NAMALWA (cell line): ENCODE results near the gene ITPKC.
"Not testable (repeated sequence)": the region's sequence is repeated elsewhere in the genome, so short reads cannot be mapped to it uniquely, and the experiment has no call there.

Experiments used
- DNase-seq: peaks from one replicate; pipeline ENCODE4 v3.0.0-alpha.2; 2015; ENCODE audit warnings: low spot score

The ITPKC gene

GRCh38 chr19:40717325-40717879 is 490 bp downstream of the ITPKC start:
- peak; percentile 32 for DNase-seq

- DNase-seq, result peak; percentile 37
These were observed 1.2 kb downstream of the ITPKC start for GRCh38 chr19:40717880-40718773.

DNA sequence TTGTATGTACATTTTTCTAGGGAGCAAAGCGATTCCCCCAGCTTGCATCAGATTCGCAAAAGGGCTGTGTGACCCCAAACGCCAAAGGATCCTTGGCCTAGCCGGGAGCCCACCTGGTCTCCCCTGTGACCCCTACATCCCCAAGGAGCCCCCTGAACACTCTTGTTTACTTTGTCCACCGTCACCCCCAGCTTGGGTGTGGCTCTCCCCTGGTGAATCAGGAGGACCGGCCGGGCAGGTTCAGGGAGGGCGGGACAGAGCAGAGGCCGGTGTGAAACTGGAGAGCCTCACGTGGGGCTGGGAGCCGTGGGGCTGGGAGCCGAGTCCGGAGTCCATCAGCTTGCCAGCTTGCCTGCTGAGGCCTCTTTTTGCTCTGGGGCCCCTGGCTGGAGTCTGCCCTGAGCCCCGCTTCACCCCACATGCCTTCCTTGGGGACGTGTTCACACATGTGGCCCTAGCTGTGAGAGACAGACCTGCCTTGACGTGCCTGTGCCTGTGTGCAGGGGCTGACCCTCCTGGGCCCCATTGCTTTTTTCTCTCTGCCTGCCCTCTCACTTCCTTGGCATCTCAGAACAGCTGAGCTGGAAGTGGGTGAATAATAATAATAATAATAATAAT is 2.0 kb downstream of the ITPKC start:
- DNase-seq, result peak; percentile 58

DNA sequence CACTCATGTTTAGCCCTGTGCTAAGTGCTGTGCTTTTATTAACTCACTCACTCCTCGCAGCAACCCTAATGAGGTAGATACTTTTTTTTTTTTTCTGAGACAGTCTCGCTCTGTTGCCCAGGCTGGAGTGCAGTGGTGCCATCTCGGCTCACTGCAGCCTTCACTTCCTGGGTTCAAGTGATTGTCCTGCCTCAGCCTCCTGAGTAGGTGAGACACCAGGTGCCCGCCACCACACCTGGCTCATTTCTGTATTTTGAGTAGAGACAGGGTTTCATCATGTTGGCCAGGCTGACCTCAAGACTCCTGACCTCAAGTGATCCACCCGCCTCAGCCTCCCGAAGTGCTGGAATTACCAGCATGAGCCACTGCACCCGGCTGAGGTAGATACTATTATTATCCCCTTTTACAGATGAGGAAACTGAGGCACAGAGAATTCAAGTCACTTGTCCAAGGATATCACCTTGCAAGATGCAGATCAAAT is 2.5 kb downstream of the ITPKC start:
- DNase-seq, result no peak

- DNase-seq, result no peak
These were observed 4.2 kb downstream of the ITPKC start for GRCh38 chr19:40721140-40721486.

GRCh38 chr19:40721936-40722661 is 5.2 kb downstream of the ITPKC start:
- no peak for DNase-seq

DNA sequence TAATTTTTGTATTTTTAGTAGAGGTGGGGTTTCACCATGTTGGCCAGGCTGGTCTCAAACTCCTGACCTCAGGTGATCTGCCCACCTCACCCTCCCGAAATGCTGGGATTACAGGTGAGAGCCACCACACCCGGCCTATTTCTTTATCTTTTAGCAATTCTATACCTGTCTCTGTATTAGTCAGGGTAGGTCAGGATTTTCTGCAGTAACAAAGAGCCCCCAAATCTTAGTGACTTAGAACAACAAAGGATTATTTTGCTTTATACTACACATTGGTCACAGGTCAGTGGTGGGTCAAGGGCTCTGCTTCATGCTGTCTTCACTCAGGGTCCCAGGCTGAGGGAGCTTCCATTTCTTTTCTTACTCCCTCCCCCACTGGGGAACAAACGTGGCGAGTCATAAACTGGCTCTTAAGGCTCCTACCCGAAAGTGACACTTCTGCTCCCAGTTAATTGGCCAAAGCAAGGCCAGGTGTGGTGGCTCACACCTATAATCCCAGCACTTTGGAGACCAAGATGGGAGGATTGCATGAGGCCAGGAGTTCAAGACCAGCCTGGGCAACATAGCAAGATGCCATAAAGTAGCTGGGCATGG is 6.8 kb downstream of the ITPKC start:
- no peak for DNase-seq

DNA sequence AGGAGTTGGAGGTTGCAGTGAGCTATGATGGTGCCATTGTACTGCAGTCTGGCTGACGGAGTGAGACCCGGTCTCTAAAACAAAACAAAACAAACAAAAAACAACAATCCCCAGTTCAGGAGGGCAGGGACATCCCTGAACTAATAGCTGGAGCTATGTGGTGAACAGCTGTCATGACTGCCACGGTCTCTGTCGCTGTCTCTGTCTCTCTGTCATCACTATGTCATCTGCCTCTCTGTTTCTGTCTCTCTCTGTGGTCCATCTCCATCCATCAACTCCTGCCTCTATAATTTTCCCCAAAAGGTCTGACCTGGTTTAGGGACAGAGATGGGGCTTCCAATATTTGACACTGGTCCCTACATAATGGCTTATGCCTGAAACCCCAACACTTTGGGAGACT is 7.4 kb downstream of the ITPKC start:
- DNase-seq, result no peak

DNA sequence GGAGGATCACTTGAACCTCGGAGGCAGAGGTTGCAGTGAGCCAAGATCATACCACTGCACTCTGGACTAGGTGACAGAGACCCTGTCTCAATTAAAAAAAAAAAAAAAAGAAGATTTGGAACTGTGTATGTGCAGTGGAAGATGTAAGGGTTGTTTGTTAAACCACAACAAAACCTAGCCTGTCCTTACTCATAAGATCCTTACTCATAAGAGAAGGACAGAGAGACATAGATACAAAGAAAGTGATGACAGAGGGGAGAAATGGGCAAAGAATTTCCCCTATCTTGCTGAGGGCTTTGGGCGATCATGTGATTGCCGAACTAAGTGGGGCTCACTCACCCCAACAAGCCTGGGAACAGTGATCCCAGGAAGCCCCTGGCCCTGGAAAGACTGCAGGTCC is 7.9 kb downstream of the ITPKC start:
- no peak for DNase-seq

GRCh38 chr19:40726279-40726678 is 9.4 kb downstream of the ITPKC start:
- DNase-seq, result no peak

DNA sequence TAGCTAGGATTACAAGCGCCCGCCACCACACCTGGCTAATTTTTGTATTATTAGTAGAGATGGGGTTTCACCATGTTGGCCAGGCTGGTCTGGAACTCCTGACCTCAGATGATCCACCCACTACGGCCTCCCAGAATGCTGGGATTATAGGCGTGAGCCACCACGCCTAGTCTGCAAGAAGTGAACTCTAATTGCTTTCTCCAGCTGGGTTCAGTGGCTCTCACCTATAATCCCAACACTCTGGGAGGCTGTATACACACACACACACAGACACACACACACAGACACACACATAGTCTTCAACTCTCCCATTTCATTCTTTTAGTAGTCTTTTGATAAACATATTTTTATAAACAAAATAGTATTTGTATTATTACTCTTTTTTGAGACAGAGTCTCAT is 13.2 kb downstream of the ITPKC start:
- DNase-seq, result not testable (repeated sequence)

GRCh38 chr19:40732304-40732703 is 15.4 kb downstream of the ITPKC start:
- DNase-seq, result not testable (repeated sequence)

DNA sequence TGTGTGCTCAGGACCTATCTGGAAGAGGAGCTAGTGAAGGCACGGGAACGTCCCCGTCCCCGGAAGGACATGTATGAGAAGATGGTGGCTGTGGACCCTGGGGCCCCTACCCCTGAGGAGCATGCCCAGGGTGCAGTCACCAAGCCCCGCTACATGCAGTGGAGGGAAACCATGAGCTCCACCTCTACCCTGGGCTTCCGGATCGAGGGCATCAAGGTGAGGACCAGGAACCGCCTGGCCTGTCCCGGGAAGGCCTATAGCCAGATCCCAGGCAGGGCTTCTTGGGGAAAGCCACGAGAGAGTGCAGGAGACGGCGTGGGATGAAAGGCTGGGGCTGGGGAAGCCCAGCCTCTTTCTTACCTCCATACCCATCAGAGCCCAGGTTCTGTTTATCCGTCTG is 16.2 kb downstream of the ITPKC start:
- no peak for DNase-seq

DNA sequence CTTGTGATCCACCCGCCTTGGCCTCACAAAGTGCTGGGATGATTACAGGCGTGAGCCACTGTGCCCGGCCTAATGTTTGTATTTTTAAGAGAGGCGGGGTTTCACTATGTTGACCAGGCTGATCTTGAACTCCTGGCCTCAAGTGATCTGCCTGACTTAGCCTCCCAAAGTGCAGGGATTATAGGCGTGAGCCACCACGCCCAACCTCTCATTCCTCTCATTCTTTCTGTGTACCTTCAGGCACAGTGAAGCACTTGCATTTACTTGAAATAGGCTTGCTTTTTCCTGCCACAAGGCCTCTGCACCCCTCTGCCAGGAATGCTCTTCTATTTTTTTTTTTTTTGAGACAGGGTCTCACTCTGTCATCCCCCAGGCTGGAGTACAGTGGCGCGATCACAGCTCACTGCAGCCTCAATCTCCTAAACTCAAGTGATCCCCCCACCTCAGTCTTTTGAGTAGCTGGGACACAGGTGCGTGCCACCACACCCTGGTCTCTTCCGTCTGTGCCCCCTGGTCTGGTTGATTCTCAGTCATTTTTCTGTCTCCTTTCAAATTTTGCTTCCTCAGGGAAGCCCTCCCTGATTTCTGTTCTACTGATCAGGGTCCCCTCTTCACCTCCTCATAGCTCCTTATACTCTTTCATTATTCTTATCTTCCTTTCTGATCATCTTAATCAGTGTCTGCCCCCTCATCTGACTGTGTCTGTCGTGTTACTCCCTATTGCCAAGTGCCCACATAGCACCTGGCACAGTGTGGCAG is 18.3 kb downstream of the ITPKC start:
- DNase-seq, result no peak

GRCh38 chr19:40736661-40737060 is 19.7 kb downstream of the ITPKC start:
- DNase-seq, result no peak

DNA sequence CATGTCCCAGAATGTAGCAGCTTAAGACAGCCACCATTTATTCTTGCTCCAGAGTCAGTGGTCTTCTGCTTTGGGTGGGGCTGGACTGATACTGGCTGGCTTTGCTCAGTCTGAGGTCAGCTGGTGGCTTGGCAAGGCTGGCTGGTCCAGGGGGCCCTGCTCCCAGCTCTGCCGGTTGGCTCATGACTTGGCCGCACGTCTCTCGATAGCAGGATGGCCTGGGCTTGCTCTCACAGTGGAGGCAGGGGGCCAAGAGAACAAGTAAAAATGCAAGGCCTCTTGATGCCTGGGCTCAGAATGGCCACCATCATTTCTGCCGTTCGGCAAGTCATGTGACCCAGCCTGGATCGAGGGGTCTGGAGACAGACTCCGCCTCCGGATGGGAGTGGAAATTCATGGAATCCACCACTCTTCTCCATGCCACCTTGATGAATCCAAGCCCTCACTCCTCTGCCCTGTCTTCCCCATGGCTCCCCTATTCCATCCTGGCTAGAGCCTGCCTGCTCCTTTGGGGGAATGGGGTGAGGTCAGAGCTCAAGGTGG is 20.3 kb downstream of the ITPKC start:
- DNase-seq, result no peak

DNA sequence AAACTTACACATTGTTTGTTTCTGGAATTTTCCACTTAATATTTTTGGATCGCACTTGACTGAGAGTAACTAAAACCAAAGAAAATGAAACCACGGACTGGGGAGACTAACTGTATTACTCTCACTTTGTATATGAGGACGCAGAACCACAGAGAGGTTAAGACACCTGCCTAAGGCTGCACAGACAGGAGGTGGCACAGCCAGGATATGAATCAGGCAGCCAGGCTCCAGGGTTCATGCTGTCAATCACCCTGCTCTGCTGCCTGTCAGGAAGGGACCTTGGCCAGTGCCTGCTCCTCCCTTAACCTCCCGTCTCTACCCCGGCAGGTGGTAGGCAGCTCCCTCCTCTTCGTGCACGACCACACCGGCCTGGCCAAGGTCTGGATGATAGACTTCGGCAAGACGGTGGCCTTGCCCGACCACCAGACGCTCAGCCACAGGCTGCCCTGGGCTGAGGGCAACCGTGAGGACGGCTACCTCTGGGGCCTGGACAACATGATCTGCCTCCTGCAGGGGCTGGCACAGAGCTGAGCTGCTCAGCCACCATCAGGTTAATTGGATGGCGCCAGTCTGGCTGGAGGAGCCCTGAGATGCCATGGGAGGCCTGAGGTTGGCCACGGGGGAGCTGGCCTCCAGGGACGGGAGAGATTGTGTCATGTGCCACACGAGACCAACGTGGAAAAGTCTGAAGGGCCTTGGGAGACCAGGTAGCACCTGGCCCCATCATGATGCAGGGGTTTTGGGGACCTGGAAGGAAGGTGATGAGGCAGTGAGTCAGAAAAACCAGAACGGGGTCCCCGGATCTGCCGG is 22.3 kb downstream of the ITPKC start:
- no peak for DNase-seq

- no peak for DNase-seq
These were observed 23.2 kb downstream of the ITPKC start for GRCh38 chr19:40739871-40740703.

GRCh38 chr19:40740747-40741146 is 23.8 kb downstream of the ITPKC start:
- no peak for DNase-seq
